Measurements from ENCODE around the gene TXNDC9. TPM values are rescaled to one million over a fixed set of nuclear protein-coding genes. Genes with fewer than 3 reads are reported as not detected.

Gene TXNDC9, protein sequence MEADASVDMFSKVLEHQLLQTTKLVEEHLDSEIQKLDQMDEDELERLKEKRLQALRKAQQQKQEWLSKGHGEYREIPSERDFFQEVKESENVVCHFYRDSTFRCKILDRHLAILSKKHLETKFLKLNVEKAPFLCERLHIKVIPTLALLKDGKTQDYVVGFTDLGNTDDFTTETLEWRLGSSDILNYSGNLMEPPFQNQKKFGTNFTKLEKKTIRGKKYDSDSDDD
- 37.2 to 50.7 TPM (median 39.1 TPM) in 5 replicates for total RNA-seq (2022; extraction: Qiagen RNA extraction; ENCODE audit: low read depth)

DNA sequence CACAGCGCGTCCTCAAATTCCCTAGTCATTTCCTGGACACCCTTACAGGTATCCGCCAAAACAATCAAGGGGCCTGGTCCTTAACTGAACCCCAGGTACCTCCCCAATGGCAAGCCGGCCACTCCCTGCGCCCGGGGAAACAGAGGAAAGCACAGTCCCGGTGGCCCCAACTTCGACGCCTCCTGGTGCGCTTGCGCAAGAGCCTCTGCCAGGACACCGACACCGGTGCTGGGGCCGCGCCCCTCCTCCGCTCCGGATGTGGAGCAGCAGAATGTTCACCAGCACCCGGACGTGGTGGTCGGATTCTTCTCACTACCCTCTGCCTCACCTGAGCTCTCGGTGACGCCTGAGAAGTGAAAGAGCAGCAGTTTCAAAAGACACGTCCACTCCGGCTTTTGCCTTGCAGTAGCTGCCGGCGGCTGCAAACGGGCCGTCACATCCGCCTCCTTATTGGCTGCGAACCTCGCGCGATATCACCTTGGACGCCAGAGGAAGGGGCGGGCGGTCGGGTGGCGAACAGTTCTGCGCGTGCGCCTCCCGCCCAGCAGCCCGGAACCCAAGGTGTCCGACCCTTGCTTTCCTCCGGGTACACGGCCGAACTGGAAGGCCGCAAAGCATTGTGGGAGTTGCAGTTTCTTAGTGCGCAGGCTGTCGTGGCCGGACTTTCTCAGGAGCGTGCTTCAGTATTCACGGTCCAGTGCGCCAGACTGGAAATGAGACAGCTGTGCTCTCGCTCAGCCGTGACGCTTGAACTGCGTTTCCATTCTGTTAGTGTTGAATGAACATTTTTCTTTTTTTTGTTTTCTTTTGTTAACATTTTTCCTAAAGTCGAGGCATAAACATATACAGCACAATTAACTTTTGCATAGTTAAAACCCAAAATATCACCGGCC is at the start of gene TXNDC9:
Gene TXNDC9 (minus strand): TSS at position 423 of the 893 bp plus-strand sequence. CDS start 3,123 bp downstream, outside the sequence.

DNA sequence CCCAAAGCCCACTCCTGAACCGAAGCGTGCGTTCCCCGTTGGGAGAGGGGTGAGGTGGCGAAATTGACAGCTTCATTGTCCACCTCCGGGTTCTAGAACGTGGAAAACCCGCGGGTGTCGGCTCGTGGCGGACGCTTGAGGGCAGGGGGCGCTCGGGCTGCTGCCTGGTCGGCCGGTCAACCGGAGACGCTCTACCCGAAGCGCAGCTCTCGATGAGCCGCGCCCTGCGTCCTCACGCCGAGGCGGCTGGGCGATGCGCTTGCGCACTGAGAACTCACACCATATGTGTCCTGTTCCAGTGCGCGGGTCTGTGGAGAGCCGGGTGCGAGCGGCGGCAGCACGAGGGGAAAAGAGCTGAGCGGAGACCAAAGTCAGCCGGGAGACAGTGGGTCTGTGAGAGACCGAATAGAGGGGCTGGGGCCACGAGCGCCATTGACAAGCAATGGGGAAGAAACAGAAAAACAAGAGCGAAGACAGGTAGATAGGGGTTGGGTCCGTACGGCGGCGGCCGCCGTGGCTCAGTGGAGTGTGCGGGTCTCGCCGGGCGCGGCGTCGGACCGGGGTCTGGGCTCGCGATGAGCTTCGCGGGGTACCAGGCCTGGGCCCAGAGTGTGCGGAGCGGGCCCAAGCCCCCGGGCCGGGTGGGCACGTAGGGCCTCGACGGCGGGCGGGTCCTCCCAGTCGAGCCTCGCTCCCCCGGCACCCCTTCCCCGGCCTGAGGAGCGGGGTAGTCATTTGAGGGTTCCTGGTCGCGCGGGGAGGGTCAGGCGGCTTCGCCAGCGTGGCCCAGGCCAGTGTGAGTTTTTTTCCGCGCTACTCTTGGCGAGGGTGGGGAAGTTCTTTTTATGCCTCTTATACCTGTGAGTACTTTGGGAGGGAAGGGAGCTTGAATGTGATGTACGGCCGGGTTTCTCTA is 1.2 kb upstream of the TXNDC9 start, which contains the start of gene EIF5B:
Gene EIF5B (plus strand): TSS at position 277 of the 916 bp plus-strand sequence. CDS start 166 bp downstream, at position 443.

DNA sequence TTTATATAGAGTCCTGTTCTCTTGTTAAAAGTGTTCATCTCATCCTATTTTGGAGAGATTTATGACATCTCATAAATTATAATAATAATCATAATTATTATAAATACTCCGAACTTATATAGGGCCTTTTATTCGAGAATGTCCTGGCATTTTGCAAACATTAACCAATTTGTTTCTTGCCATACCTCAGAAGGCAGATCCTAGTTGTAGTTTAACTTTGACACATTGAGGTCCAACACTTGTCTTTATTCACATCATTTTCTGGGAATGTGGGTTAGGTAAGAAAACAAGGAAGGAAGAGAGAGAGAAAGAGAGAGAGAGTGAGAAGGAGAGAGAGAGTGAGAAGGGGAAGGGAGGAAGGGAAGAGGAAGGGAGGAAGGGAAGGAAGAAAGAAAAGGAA is 35.0 kb downstream of the TXNDC9 start, which contains the start of gene LYG1:
Gene LYG1 (minus strand): TSS at position 101 of the 400 bp plus-strand sequence. CDS start 5,527 bp downstream, outside the sequence.

Other genes starting within 250 kb of the TXNDC9 start
- 0.27 to 0.53 TPM (median 0.40 TPM) in 5 replicates for gene C2orf15, start 194.6 kb downstream of the TXNDC9 start, total RNA-seq (2022; extraction: Qiagen RNA extraction; ENCODE audit: low read depth)
- 2.8 to 6.8 TPM (median 5.1 TPM) in 5 replicates for gene TSGA10, start 181.4 kb downstream of the TXNDC9 start, total RNA-seq (2022; extraction: Qiagen RNA extraction; ENCODE audit: low read depth)
- 3.6 to 5.5 TPM (median 3.8 TPM) in 5 replicates for gene LIPT1, start 181.4 kb downstream of the TXNDC9 start, total RNA-seq (2022; extraction: Qiagen RNA extraction; ENCODE audit: low read depth)
- 27.1 to 37.5 TPM (median 28.5 TPM) in 5 replicates for gene MITD1, start 155.3 kb downstream of the TXNDC9 start, total RNA-seq (2022; extraction: Qiagen RNA extraction; ENCODE audit: low read depth)
- gene MRPL30, start 155.1 kb downstream of the TXNDC9 start, total RNA-seq (2022; extraction: Qiagen RNA extraction; ENCODE audit: low read depth) = 32.4 to 72.8 TPM (median 34.5 TPM) in 5 replicates
- gene LYG2, start 80.7 kb downstream of the TXNDC9 start, total RNA-seq (2022; extraction: Qiagen RNA extraction; ENCODE audit: low read depth) = not detected in 5 replicates
- gene LYG1, start 35.1 kb downstream of the TXNDC9 start, total RNA-seq (2022; extraction: Qiagen RNA extraction; ENCODE audit: low read depth) = 1.3 to 2.0 TPM (median 1.6 TPM) in 5 replicates
- gene EIF5B, start 1.1 kb upstream of the TXNDC9 start, total RNA-seq (2022; extraction: Qiagen RNA extraction; ENCODE audit: low read depth) = 56.9 to 83.3 TPM (median 64.4 TPM) in 5 replicates
- gene REV1, start 153.7 kb upstream of the TXNDC9 start, total RNA-seq (2022; extraction: Qiagen RNA extraction; ENCODE audit: low read depth) = 9.7 to 14.4 TPM (median 10.8 TPM) in 5 replicates